GM12878 (cell line): ENCODE measurements around the gene TRAK2. TPM values are rescaled to one million over a fixed set of nuclear protein-coding genes. Genes with fewer than 3 reads are reported as not detected.

ENCODE experiments used
- ATAC-seq: fragments of 200-7000 bp; cut with Tn5 transposase; 3 replicates; pipeline ENCODE4 v1.9.1; 2020; ENCODE audit warnings: mild to moderate bottlenecking, moderate library complexity
- BruUV-seq: library from RNA; stranded (reverse); fragments of 400-500 nt; replicated peaks from 2 replicates; lab custom pipeline; 2021; lab: Mats Ljungman, UMichigan
- CTCF ChIA-PET: fragments of 300-600 bp; sonication (Branson Sonifier 250); formaldehyde crosslinking; extraction: SDS; loops from one replicate; lab custom pipeline; 2021; ENCODE audit warnings: inconsistent platforms; lab: Yijun Ruan, JAX
- POLR2A ChIA-PET: fragments of 350-600 bp; formaldehyde crosslinking; extraction: SDS; loops from one replicate; lab custom pipeline; 2021; ENCODE audit warnings: inconsistent platforms; lab: Charles Lee
- RAD21 ChIA-PET: fragments of 300-600 bp; sonication (Branson Sonifier 250); formaldehyde crosslinking; loops from one replicate; lab custom pipeline; 2023; ENCODE audit warnings: antibody characterized with exemption; ENCODE audit not compliant: unreplicated experiment; lab: Charles Lee
- SMC1A ChIA-PET: fragments of 300-600 bp; sonication (Branson Sonifier 250); formaldehyde crosslinking; loops from one replicate; lab custom pipeline; 2023; ENCODE audit not compliant: unreplicated experiment, uncharacterized antibody; lab: Charles Lee
- DNase-seq: peaks from one replicate; pipeline ENCODE4 v3.0.0-alpha.2; 2011; ENCODE audit warnings: low read depth, low spot score
- FAIRE-seq: peaks from 3 replicates; lab custom pipeline; 2011; peaks lifted over from hg19 to GRCh38; lab: Jason Lieb, UNC
- H2AFZ ChIP-seq: 2 replicates; pipeline ENCODE4 v1.6.0; 2011; ENCODE audit warnings: low read depth, low read length, control low read depth; ENCODE audit not compliant: control insufficient read depth
- H3K27ac ChIP-seq: 2 replicates; pipeline ENCODE4 v1.5.1; 2011; ENCODE audit warnings: control low read depth; ENCODE audit not compliant: control insufficient read depth, insufficient read depth
- H3K27me3 ChIP-seq, 2 experiments: replicated peaks in 1 of 2; 2 replicates each; pipeline versions ENCODE4 v1.6.0 to v1.6.1; 2011; ENCODE audit warnings: low read length in 1 of 2; ENCODE audit not compliant: control insufficient read depth in 2 of 2, insufficient read depth in 2 of 2
- H3K36me3 ChIP-seq, 2 experiments: 2 replicates each; pipeline ENCODE4 v1.5.1; 2011; ENCODE audit warnings: low read length in 1 of 2; ENCODE audit not compliant: control insufficient read depth in 2 of 2, insufficient read depth in 2 of 2
- H3K4me1 ChIP-seq: 2 replicates; pipeline ENCODE4 v1.6.1; 2011; ENCODE audit warnings: mild to moderate bottlenecking, low read length, moderate library complexity, mixed read lengths; ENCODE audit not compliant: control insufficient read depth, insufficient read depth
- H3K4me2 ChIP-seq: 2 replicates; pipeline ENCODE4 v1.6.0; 2011; ENCODE audit warnings: control low read depth; ENCODE audit not compliant: control insufficient read depth, insufficient read depth
- H3K4me3 ChIP-seq: fragments of 200-600 bp; sonication (generic); 2 replicates; pipeline ENCODE4 v1.5.1; 2016
- H3K79me2 ChIP-seq: 2 replicates; pipeline ENCODE4 v1.6.0; 2011; ENCODE audit warnings: low read length; ENCODE audit not compliant: control insufficient read depth, insufficient read depth
- H3K9ac ChIP-seq: 2 replicates; pipeline ENCODE4 v1.8.0; 2011; ENCODE audit warnings: low read length, control low read depth, mixed read lengths; ENCODE audit not compliant: control insufficient read depth, insufficient read depth
- H3K9me3 ChIP-seq: replicated peaks from 3 replicates; pipeline ENCODE4 v1.5.1; 2011; ENCODE audit warnings: mild to moderate bottlenecking, low read length; ENCODE audit not compliant: control insufficient read depth, insufficient read depth
- H4K20me1 ChIP-seq: 2 replicates; pipeline ENCODE4 v1.6.0; 2011; ENCODE audit not compliant: control insufficient read depth, insufficient read depth
- CBX5 ChIP-seq: sonication (generic); IDR thresholded peaks from 2 replicates; pipeline ENCODE4 v1.6.1; 2016; ENCODE audit warnings: low read depth, moderate library complexity, mild to moderate bottlenecking, inconsistent platforms
- JUND ChIP-seq: IDR thresholded peaks from 2 replicates; pipeline ENCODE4 v1.6.1; 2012; ENCODE audit warnings: low read depth, mild to moderate bottlenecking, low read length, improper control_type of control experiment, moderate library complexity
- MEF2B ChIP-seq: fragments of 450-650 bp; IDR thresholded peaks from 2 replicates; pipeline ENCODE4 v1.6.1; 2018; ENCODE audit warnings: mild to moderate bottlenecking, moderate library complexity; ENCODE audit not compliant: partially characterized antibody, poor library complexity, severe bottlenecking
- MXI1 ChIP-seq: fragments of 150-350 bp; IDR thresholded peaks from 2 replicates; pipeline ENCODE4 v1.6.1; 2011; ENCODE audit warnings: low read depth, mild to moderate bottlenecking, inconsistent platforms, low read length, improper control_type of control experiment
- RCOR1 ChIP-seq: conservative IDR thresholded peaks from 2 replicates; pipeline ENCODE4 v1.6.1; 2012; ENCODE audit warnings: low read depth, low read length, improper control_type of control experiment
- SMAD1 ChIP-seq: fragments of 450-650 bp; IDR thresholded peaks from 2 replicates; pipeline ENCODE4 v1.6.1; 2018; ENCODE audit warnings: mild to moderate bottlenecking, low read depth; ENCODE audit not compliant: partially characterized antibody
- SUZ12 ChIP-seq: fragments of 200-600 bp; sonication (generic); IDR thresholded peaks from one replicate; pipeline ENCODE4 v1.6.1; 2018; ENCODE audit warnings: antibody characterized with exemption, mild to moderate bottlenecking; ENCODE audit not compliant: unreplicated experiment
- ZNF622 ChIP-seq: fragments of 450-650 bp; IDR thresholded peaks from 2 replicates; pipeline ENCODE4 v1.6.1; 2017; ENCODE audit warnings: mild to moderate bottlenecking, inconsistent platforms
- WGBS: methylation state at CpG from one replicate; pipeline ENCODE4 v1.1.6; 2016; ENCODE audit warnings: low lambda C conversion rate; ENCODE audit not compliant: insufficient replicate concordance, insufficient coverage; ENCODE audit errors: missing lambda C conversion rate; 5-methylcytosine and 5-hydroxymethylcytosine counted together
- in situ Hi-C: fragments of 300-500 bp; cut with MboI; formaldehyde crosslinking; loops from 9 replicates; pipeline ENCODE4 v1.14.3; 2018; ENCODE audit warnings: mixed read lengths
- intact Hi-C: fragments of 100-400 bp; cut with micrococcal nuclease; formaldehyde crosslinking; loops from one replicate; pipeline ENCODE4 v1.14.2; 2022; ENCODE audit not compliant: unreplicated experiment
- polyA plus RNA-seq, 11 experiments: library from polyadenylated mRNA; depleted of rRNA in 4 of 11; unstranded in 6 of 11; stranded (reverse) in 5 of 11; fragments of >200 nt; fragmentation: Nextera tagmentation in 4 of 11; fragmentation: Illumina TruSeq in 1 of 11; extraction: Ambion mirVana in 4 of 11; extraction: Trizol in 1 of 11; gene quantifications; 1 replicate in 1 of 11; 2 replicates in 10 of 11; pipeline versions ENCODE4 v1.2.1 to v1.2.3, GENCODE V29; 2011 to 2016; ENCODE audit warnings: inconsistent platforms in 2 of 11, missing spikeins in 2 of 11, low read depth in 1 of 11
- total RNA-seq, 4 experiments: library from RNA; depleted of rRNA in 3 of 4; stranded (reverse); fragments of >200 nt in 3 of 4; fragmentation: Illumina TruSeq in 1 of 4; extraction: Trizol in 1 of 4; gene quantifications; 2 replicates each; pipeline versions ENCODE4 v1.2.1 to v1.2.3, GENCODE V29; 2013 to 2021
- TF ChIP-seq, protein P1 (sequence below): fragments of 450-650 bp; IDR thresholded peaks from 2 replicates; pipeline ENCODE4 v1.6.1; 2016; ENCODE audit warnings: mild to moderate bottlenecking
- TF ChIP-seq, protein P2 (sequence below): fragments of 150-350 bp; IDR thresholded peaks from 2 replicates; pipeline ENCODE4 v1.6.1; 2016; ENCODE audit warnings: low read depth, low read length
- TF ChIP-seq, protein P3 (sequence below): fragments of 450-650 bp; IDR thresholded peaks from 2 replicates; pipeline ENCODE4 v1.6.1; 2017; ENCODE audit warnings: mild to moderate bottlenecking, moderate library complexity
- TF ChIP-seq, protein P4 (sequence below): IDR thresholded peaks from 2 replicates; pipeline ENCODE4 v1.6.1; 2012; ENCODE audit warnings: low read depth, low read length, improper control_type of control experiment
- TF ChIP-seq, protein P5 (sequence below): IDR thresholded peaks from 2 replicates; pipeline ENCODE4 v1.6.1; 2012; ENCODE audit warnings: low read length, inconsistent platforms

The TRAK2 gene
- total and polyA plus RNA-seq, 10 of the 15 experiments (the other 5 are each of a cell fraction or from before 2014, with no cell fraction given): 5.2 to 20.0 (median 11.8) TPM

DNA sequence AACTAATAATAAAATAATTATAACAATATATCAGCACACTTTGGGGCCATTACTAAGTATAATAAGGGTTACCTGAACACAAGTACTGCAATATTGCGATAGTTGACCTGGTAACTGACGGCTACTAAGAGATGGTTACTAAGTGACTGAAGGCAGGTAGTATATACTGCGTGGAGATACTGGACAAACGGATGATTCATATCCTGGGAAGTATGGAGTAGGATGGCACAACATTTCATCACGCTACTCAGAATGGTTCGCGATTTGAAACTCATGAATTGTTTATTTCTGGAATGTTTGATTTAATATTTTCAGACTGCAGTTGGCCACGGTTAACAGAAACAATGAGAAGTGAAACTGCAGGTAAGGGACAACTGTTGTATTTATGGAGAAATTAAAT, 54.7 kb downstream of the TRAK2 start:
- POLR2A ChIA-PET: no interaction called here
- no peak for FAIRE-seq
- TF ChIP-seq SUZ12 (no peak), RCOR1 (no peak), SMAD1 (no peak), CBX5 (no peak), MEF2B (no peak), JUND (no peak), MXI1 (no peak), ZNF622 (no peak)
- TF ChIP-seq, protein P1, sequence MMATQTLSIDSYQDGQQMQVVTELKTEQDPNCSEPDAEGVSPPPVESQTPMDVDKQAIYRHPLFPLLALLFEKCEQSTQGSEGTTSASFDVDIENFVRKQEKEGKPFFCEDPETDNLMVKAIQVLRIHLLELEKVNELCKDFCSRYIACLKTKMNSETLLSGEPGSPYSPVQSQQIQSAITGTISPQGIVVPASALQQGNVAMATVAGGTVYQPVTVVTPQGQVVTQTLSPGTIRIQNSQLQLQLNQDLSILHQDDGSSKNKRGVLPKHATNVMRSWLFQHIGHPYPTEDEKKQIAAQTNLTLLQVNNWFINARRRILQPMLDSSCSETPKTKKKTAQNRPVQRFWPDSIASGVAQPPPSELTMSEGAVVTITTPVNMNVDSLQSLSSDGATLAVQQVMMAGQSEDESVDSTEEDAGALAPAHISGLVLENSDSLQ: no peak
- TF ChIP-seq, protein P2, sequence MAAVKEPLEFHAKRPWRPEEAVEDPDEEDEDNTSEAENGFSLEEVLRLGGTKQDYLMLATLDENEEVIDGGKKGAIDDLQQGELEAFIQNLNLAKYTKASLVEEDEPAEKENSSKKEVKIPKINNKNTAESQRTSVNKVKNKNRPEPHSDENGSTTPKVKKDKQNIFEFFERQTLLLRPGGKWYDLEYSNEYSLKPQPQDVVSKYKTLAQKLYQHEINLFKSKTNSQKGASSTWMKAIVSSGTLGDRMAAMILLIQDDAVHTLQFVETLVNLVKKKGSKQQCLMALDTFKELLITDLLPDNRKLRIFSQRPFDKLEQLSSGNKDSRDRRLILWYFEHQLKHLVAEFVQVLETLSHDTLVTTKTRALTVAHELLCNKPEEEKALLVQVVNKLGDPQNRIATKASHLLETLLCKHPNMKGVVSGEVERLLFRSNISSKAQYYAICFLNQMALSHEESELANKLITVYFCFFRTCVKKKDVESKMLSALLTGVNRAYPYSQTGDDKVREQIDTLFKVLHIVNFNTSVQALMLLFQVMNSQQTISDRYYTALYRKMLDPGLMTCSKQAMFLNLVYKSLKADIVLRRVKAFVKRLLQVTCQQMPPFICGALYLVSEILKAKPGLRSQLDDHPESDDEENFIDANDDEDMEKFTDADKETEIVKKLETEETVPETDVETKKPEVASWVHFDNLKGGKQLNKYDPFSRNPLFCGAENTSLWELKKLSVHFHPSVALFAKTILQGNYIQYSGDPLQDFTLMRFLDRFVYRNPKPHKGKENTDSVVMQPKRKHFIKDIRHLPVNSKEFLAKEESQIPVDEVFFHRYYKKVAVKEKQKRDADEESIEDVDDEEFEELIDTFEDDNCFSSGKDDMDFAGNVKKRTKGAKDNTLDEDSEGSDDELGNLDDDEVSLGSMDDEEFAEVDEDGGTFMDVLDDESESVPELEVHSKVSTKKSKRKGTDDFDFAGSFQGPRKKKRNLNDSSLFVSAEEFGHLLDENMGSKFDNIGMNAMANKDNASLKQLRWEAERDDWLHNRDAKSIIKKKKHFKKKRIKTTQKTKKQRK: no peak
- TF ChIP-seq, protein P3, sequence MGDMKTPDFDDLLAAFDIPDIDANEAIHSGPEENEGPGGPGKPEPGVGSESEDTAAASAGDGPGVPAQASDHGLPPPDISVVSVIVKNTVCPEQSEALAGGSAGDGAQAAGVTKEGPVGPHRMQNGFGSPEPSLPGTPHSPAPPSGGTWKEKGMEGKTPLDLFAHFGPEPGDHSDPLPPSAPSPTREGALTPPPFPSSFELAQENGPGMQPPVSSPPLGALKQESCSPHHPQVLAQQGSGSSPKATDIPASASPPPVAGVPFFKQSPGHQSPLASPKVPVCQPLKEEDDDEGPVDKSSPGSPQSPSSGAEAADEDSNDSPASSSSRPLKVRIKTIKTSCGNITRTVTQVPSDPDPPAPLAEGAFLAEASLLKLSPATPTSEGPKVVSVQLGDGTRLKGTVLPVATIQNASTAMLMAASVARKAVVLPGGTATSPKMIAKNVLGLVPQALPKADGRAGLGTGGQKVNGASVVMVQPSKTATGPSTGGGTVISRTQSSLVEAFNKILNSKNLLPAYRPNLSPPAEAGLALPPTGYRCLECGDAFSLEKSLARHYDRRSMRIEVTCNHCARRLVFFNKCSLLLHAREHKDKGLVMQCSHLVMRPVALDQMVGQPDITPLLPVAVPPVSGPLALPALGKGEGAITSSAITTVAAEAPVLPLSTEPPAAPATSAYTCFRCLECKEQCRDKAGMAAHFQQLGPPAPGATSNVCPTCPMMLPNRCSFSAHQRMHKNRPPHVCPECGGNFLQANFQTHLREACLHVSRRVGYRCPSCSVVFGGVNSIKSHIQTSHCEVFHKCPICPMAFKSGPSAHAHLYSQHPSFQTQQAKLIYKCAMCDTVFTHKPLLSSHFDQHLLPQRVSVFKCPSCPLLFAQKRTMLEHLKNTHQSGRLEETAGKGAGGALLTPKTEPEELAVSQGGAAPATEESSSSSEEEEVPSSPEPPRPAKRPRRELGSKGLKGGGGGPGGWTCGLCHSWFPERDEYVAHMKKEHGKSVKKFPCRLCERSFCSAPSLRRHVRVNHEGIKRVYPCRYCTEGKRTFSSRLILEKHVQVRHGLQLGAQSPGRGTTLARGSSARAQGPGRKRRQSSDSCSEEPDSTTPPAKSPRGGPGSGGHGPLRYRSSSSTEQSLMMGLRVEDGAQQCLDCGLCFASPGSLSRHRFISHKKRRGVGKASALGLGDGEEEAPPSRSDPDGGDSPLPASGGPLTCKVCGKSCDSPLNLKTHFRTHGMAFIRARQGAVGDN: no peak
- TF ChIP-seq, protein P4, sequence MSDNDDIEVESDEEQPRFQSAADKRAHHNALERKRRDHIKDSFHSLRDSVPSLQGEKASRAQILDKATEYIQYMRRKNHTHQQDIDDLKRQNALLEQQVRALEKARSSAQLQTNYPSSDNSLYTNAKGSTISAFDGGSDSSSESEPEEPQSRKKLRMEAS: no peak
- TF ChIP-seq, protein P5, sequence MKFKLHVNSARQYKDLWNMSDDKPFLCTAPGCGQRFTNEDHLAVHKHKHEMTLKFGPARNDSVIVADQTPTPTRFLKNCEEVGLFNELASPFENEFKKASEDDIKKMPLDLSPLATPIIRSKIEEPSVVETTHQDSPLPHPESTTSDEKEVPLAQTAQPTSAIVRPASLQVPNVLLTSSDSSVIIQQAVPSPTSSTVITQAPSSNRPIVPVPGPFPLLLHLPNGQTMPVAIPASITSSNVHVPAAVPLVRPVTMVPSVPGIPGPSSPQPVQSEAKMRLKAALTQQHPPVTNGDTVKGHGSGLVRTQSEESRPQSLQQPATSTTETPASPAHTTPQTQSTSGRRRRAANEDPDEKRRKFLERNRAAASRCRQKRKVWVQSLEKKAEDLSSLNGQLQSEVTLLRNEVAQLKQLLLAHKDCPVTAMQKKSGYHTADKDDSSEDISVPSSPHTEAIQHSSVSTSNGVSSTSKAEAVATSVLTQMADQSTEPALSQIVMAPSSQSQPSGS: no peak

More for the DNA sequence above, 54.7 kb downstream of the TRAK2 start:
- BruUV-seq: no TSS peak
- H3K27me3 ChIP-seq: no peaks in the 10 kb centered on the region
- SMC1A ChIA-PET: interaction anchor here (0.8 to 2.5 kb wide), 2 partner anchors 9 to 18 kb away, joined by 3 to 10 read pairs; no protein-coding TSS in a partner anchor
- H3K9ac ChIP-seq: no peak overlapping the region
- intact Hi-C loops (no loop called here), in situ Hi-C loops (no loop called here)
- H3K4me3 ChIP-seq: no peak overlapping the region
- no peaks in the 10 kb centered on the region for H3K9me3 ChIP-seq
- RAD21 ChIA-PET: no interaction called here
- 73% methylated on average over 8 of the region's 8 CpGs for WGBS
- no peak for DNase-seq
- no peaks in the 10 kb centered on the region for H3K4me1 ChIP-seq
- CTCF ChIA-PET: no interaction called here
- no peak overlapping the region for H3K27ac ChIP-seq
- ATAC-seq: no peak
- no peak overlapping the region for H3K4me2 ChIP-seq
- H4K20me1 ChIP-seq: no peaks in the 10 kb centered on the region
- peaks cover 0 to 14% of the 10 kb centered on the region in 2 experiments; a peak in 2 of 4 replicates for H3K36me3 ChIP-seq
- H2AFZ ChIP-seq: no peak overlapping the region
- H3K79me2 ChIP-seq: no peaks in the 10 kb centered on the region
